Muscle of arm (tissue), 12 donors: Measurements from ENCODE around the gene CRABP2. TPM values are rescaled to one million over a fixed set of nuclear protein-coding genes. Genes with fewer than 3 reads are reported as not detected.

Experiments
- DNase-seq: peaks from one replicate; pipeline ENCODE4 v3.0.0-alpha.2; 2013
- polyA plus RNA-seq, 12 donors: library from polyadenylated mRNA; unstranded; fragments of 120-200 nt; gene quantifications; one replicate each; pipeline ENCODE4 v1.2.1, GENCODE V29; 2013; ENCODE audit not compliant: insufficient read length in 12 of 12

The CRABP2 gene
- polyA plus RNA-seq, 12 donors, result 230 to 919 (median 293) TPM

GRCh38 chr1:156692441-156692924, 12.9 kb downstream of the CRABP2 start:
- DNase-seq, result no peak

GRCh38 chr1:156691665-156692440, 13.5 kb downstream of the CRABP2 start:
- no peak for DNase-seq

- DNase-seq, result no peak
Measured at GRCh38 chr1:156691191-156691590, 14.2 kb downstream of the CRABP2 start.

- DNase-seq, result no peak
Measured at GRCh38 chr1:156690675-156691036, 14.7 kb downstream of the CRABP2 start.

GRCh38 chr1:156689953-156690674, 15.3 kb downstream of the CRABP2 start:
- DNase-seq, result no peak

GRCh38 chr1:156689035-156689952, 16.1 kb downstream of the CRABP2 start:
- peak; percentile 89 for DNase-seq

- DNase-seq, result no peak
Measured at GRCh38 chr1:156684227-156684782, 21.1 kb downstream of the CRABP2 start.

GRCh38 chr1:156682166-156682890, 23.1 kb downstream of the CRABP2 start:
- DNase-seq, result no peak

- DNase-seq, result no peak
Measured at GRCh38 chr1:156681196-156681960, 24.0 kb downstream of the CRABP2 start.

GRCh38 chr1:156680056-156680455, 25.3 kb downstream of the CRABP2 start:
- DNase-seq, result no peak

- peak; percentile 89 for DNase-seq
Measured at GRCh38 chr1:156677616-156678596, 27.5 kb downstream of the CRABP2 start.

GRCh38 chr1:156676820-156677615, 28.4 kb downstream of the CRABP2 start, which contains the start of gene NES:
Gene NES (minus strand): TSS chr1:156677407. CDS start chr1:156677264, 143 bp downstream.
- peak; percentile 88 for DNase-seq

- DNase-seq, result no peak
Measured at GRCh38 chr1:156676114-156676819, 29.1 kb downstream of the CRABP2 start.

- DNase-seq, result no peak
Measured at GRCh38 chr1:156675210-156676113, 29.9 kb downstream of the CRABP2 start.

GRCh38 chr1:156673387-156674121, 31.8 kb downstream of the CRABP2 start:
- DNase-seq, result no peak
